ENCODE data around the gene ATG16L1.

The ATG16L1 gene

GRCh38 chr2:233227346-233227978 lies 24.0 kb upstream of the ATG16L1 start:
- no peak for DNase-seq

GRCh38 chr2:233228376-233228775 lies 23.1 kb upstream of the ATG16L1 start:
- no peak for DNase-seq

- DNase-seq = no peak
Observed at GRCh38 chr2:233233618-233234230, 17.7 kb upstream of the ATG16L1 start.

- DNase-seq = peak; percentile 81
Observed at GRCh38 chr2:233234264-233234663, 17.2 kb upstream of the ATG16L1 start.

- DNase-seq = peak; percentile 16
Observed at GRCh38 chr2:233234996-233235395, 16.5 kb upstream of the ATG16L1 start.

- no peak for DNase-seq
Observed at GRCh38 chr2:233235977-233236376, 15.5 kb upstream of the ATG16L1 start.

- no peak for DNase-seq
Observed at GRCh38 chr2:233236820-233237589, 14.5 kb upstream of the ATG16L1 start.

- peak; percentile 64 for DNase-seq
Observed at GRCh38 chr2:233240897-233241296, 10.6 kb upstream of the ATG16L1 start.

- DNase-seq = no peak
Observed at GRCh38 chr2:233241803-233242202, 9.7 kb upstream of the ATG16L1 start.

GRCh38 chr2:233242231-233242927 lies 9.1 kb upstream of the ATG16L1 start:
- DNase-seq = no peak

- no peak for DNase-seq
Observed at GRCh38 chr2:233243348-233243747, 8.1 kb upstream of the ATG16L1 start.

GRCh38 chr2:233244818-233245217 lies 6.7 kb upstream of the ATG16L1 start:
- no peak for DNase-seq

- no peak for DNase-seq
Observed at GRCh38 chr2:233245406-233245805, 6.1 kb upstream of the ATG16L1 start.

- DNase-seq = no peak
Observed at GRCh38 chr2:233247116-233247515, 4.4 kb upstream of the ATG16L1 start.

GRCh38 chr2:233247744-233248143 lies 3.7 kb upstream of the ATG16L1 start:
- peak; percentile 94 for DNase-seq

- DNase-seq = peak; percentile 22
Observed at GRCh38 chr2:233248999-233249398, 2.5 kb upstream of the ATG16L1 start.

- no peak for DNase-seq
Observed at GRCh38 chr2:233250568-233250967, 905 bp upstream of the ATG16L1 start.

- DNase-seq = peak; percentile 15
Observed at GRCh38 chr2:233250985-233251305, 528 bp upstream of the ATG16L1 start.

GRCh38 chr2:233252227-233252626 lies 754 bp downstream of the ATG16L1 start:
- no peak for DNase-seq

- DNase-seq = no peak
Observed at GRCh38 chr2:233255151-233255550, 3.7 kb downstream of the ATG16L1 start.

- DNase-seq = no peak
Observed at GRCh38 chr2:233256048-233256447, 4.6 kb downstream of the ATG16L1 start.

- no peak for DNase-seq
Observed at GRCh38 chr2:233258211-233258610, 6.7 kb downstream of the ATG16L1 start.

- DNase-seq = no peak
Observed at GRCh38 chr2:233259730-233260129, 8.3 kb downstream of the ATG16L1 start.

GRCh38 chr2:233260661-233261060 lies 9.2 kb downstream of the ATG16L1 start:
- no peak for DNase-seq

All from activated CD4-positive, alpha-beta T cell treated with anti-CD3 and anti-CD28 coated beads, Interleukin-10, Interleukin-2, amounts not matched to agents 100 ng/mL and 50 ng/mL, durations not matched to agents 16 hours and 8 hours (primary cell).